HepG2 (cell line): Measurements from ENCODE around the gene P2RX2. TPM values are rescaled to one million over a fixed set of nuclear protein-coding genes. Genes with fewer than 3 reads are reported as not detected.

Experiments used
- ATAC-seq: fragments of 200-7000 bp; cut with Tn5 transposase; 3 replicates; pipeline ENCODE4 v1.9.1; 2020; ENCODE audit warnings: mild to moderate bottlenecking, moderate library complexity
- BruUV-seq: library from RNA; stranded (reverse); fragments of 400-500 nt; replicated peaks from 2 replicates; lab custom pipeline; 2021; lab: Mats Ljungman, UMichigan
- CTCF ChIA-PET: fragments of 300-600 bp; formaldehyde crosslinking; extraction: SDS; loops from one replicate; lab custom pipeline; 2021; ENCODE audit warnings: low total read pairs, inconsistent platforms, low intra/inter-chr PET ratio; lab: Yijun Ruan, JAX
- POLR2A ChIA-PET: fragments of 350-600 bp; sonication (Branson Sonifier 250); formaldehyde crosslinking; loops from one replicate; lab custom pipeline; 2020; ENCODE audit warnings: antibody characterized with exemption, inconsistent platforms; lab: Yijun Ruan, JAX
- DNase-seq: peaks from one replicate; pipeline ENCODE4 v3.0.0-alpha.2; 2015; ENCODE audit warnings: low spot score
- FAIRE-seq: peaks from 3 replicates; lab custom pipeline; 2011; peaks lifted over from hg19 to GRCh38; lab: Jason Lieb, UNC
- H2AFZ ChIP-seq: one replicate; pipeline ENCODE4 v1.6.1; 2011; ENCODE audit warnings: low read length, inconsistent platforms
- H3K27ac ChIP-seq: fragments of 300-600 bp; 3 replicates; pipeline ENCODE4 v1.8.0; 2011; ENCODE audit warnings: mixed run types, mild to moderate bottlenecking, mixed read lengths, low read length, inconsistent platforms; ENCODE audit not compliant: insufficient read depth; ENCODE audit errors: extremely low read length
- H3K27me3 ChIP-seq, 2 experiments: fragments of 200-600 bp in 1 of 2; 2 replicates in 1 of 2; 3 replicates in 1 of 2; pipeline versions ENCODE4 v1.6.0 to v1.8.0; 2011; ENCODE audit warnings: low read length in 2 of 2, mild to moderate bottlenecking in 2 of 2, moderate library complexity in 2 of 2, inconsistent platforms in 1 of 2; ENCODE audit not compliant: insufficient read depth in 2 of 2, control insufficient read depth in 1 of 2
- H3K36me3 ChIP-seq, 2 experiments: fragments of 200-600 bp in 1 of 2; replicated peaks in 1 of 2; 2 replicates in 1 of 2; 3 replicates in 1 of 2; pipeline versions ENCODE4 v1.5.1 to v1.8.0; 2011; ENCODE audit warnings: low read length in 2 of 2, inconsistent platforms in 1 of 2; ENCODE audit not compliant: insufficient read depth in 2 of 2, control insufficient read depth in 1 of 2
- H3K4me1 ChIP-seq: 2 replicates; pipeline ENCODE4 v1.5.1; 2012; ENCODE audit warnings: low read length, inconsistent platforms; ENCODE audit not compliant: insufficient read depth
- H3K4me2 ChIP-seq: 2 replicates; pipeline ENCODE4 v1.6.0; 2011; ENCODE audit warnings: low read depth, low read length, inconsistent platforms
- H3K4me3 ChIP-seq, 3 experiments: fragments of 200-600 bp in 1 of 3; sonication (generic), shearing (Covaris generic) in 1 of 3; replicated peaks in 1 of 3; 2 replicates each; pipeline ENCODE4 v1.5.1; 2011 to 2016; ENCODE audit warnings: low read length in 3 of 3, inconsistent platforms in 2 of 3, low read depth in 2 of 3, mild to moderate bottlenecking in 2 of 3, control low read depth in 1 of 3, mixed read lengths in 1 of 3; ENCODE audit not compliant: insufficient read depth in 1 of 3
- H3K79me2 ChIP-seq: one replicate; pipeline ENCODE4 v1.6.1; 2011; ENCODE audit warnings: low read length, inconsistent platforms; ENCODE audit not compliant: insufficient read depth
- H3K9ac ChIP-seq: 2 replicates; pipeline ENCODE4 v1.6.0; 2011; ENCODE audit warnings: mild to moderate bottlenecking, low read depth, low read length, inconsistent platforms; ENCODE audit not compliant: insufficient read depth
- H3K9me3 ChIP-seq: 2 replicates; pipeline ENCODE4 v1.5.1; 2012; ENCODE audit warnings: mild to moderate bottlenecking, low read length
- H4K20me1 ChIP-seq: 2 replicates; pipeline ENCODE4 v1.6.0; 2011; ENCODE audit warnings: inconsistent platforms, mild to moderate bottlenecking, low read length, moderate library complexity; ENCODE audit not compliant: insufficient read depth
- E2F2 ChIP-seq: sonication (generic); formaldehyde crosslinking; IDR thresholded peaks from 2 replicates; pipeline ENCODE4 v1.4.0; 2020; ENCODE audit warnings: missing genetic modification reagents, borderline replicate concordance
- NCOA1 ChIP-seq: sonication (generic); formaldehyde crosslinking; IDR thresholded peaks from 2 replicates; pipeline ENCODE4 v1.9.0; 2021; ENCODE audit warnings: missing genetic modification reagents
- NFKB2 ChIP-seq: sonication (generic); formaldehyde crosslinking; IDR thresholded peaks from 2 replicates; pipeline ENCODE4 v1.4.0; 2020; ENCODE audit warnings: missing genetic modification reagents, borderline replicate concordance
- PBX2 ChIP-seq: IDR thresholded peaks from 2 replicates; pipeline ENCODE4 v1.6.1; 2016; ENCODE audit warnings: control low read depth
- SAFB2 ChIP-seq: sonication (generic); formaldehyde crosslinking; IDR thresholded peaks from 2 replicates; pipeline ENCODE4 v1.5.1; 2020; ENCODE audit warnings: missing genetic modification reagents, low read depth, mild to moderate bottlenecking, borderline replicate concordance
- SMARCE1 ChIP-seq: fragments of 450-650 bp; IDR thresholded peaks from 2 replicates; pipeline ENCODE4 v1.6.1; 2017; ENCODE audit warnings: borderline replicate concordance
- SNAPC5 ChIP-seq: sonication (generic); formaldehyde crosslinking; IDR thresholded peaks from 2 replicates; pipeline ENCODE4 v1.8.1; 2023; ENCODE audit warnings: mild to moderate bottlenecking, missing genetic modification reagents, borderline replicate concordance
- SRSF4 ChIP-seq: fragments of 200-400 bp; formaldehyde crosslinking; IDR thresholded peaks from one replicate; pipeline ENCODE4 v1.6.1; 2018; ENCODE audit warnings: mild to moderate bottlenecking, low read depth, low read length, moderate library complexity; ENCODE audit not compliant: poor library complexity, severe bottlenecking
- ZNF737 ChIP-seq: sonication (generic); formaldehyde crosslinking; IDR thresholded peaks from 2 replicates; pipeline ENCODE4 v1.5.0; 2020; ENCODE audit warnings: missing genetic modification reagents, mild to moderate bottlenecking, borderline replicate concordance
- WGBS: methylation state at CpG from one replicate; pipeline ENCODE4 v1.1.6; 2017; ENCODE audit warnings: low lambda C conversion rate; 5-methylcytosine and 5-hydroxymethylcytosine counted together
- in situ Hi-C: cut with HindIII; loops from 2 replicates; pipeline ENCODE4 v1.10.0; 2017; ENCODE audit warnings: low pct_unique_long_range_greater_than_20kb; ENCODE audit not compliant: extremely low pct_ligation_motif_present
- intact Hi-C: fragments of 100-400 bp; cut with micrococcal nuclease; formaldehyde crosslinking; loops from one replicate; pipeline ENCODE4 v1.10.0; 2022; ENCODE audit not compliant: unreplicated experiment
- polyA plus RNA-seq, 8 experiments: library from polyadenylated mRNA; depleted of rRNA in 3 of 8; stranded (reverse) in 7 of 8; unstranded in 1 of 8; fragments of >200 nt; fragmentation: Illumina TruSeq in 4 of 8; extraction: Trizol in 4 of 8; gene quantifications; 2 replicates each; pipeline versions ENCODE4 v1.2.1 to v1.2.3, GENCODE V29; 2011 to 2016; ENCODE audit warnings: low read depth in 4 of 8, missing spikeins in 1 of 8, mixed read lengths in 1 of 8; ENCODE audit not compliant: insufficient read depth in 1 of 8
- total RNA-seq, 5 experiments: library from RNA; depleted of rRNA; stranded (reverse); fragments of >200 nt; fragmentation: Illumina TruSeq; extraction: Trizol; gene quantifications; 2 replicates each; pipeline ENCODE4 v1.2.3, GENCODE V29; 2016; ENCODE audit warnings: low read depth in 1 of 5

Gene P2RX2
- total and polyA plus RNA-seq, 2 of the 13 experiments (the other 11 are each of a cell fraction or from before 2014, with no cell fraction given), result not detected

GRCh38 chr12:132633398-132633797 lies 14.8 kb downstream of the P2RX2 start:
- intact Hi-C loops (no loop called here), in situ Hi-C loops (no loop called here)
- Histone ChIP-seq H3K4me2 (no peak overlapping the region), H3K9ac (no peak overlapping the region), H3K4me3 (no peak overlapping the region), H3K27me3 (no peaks in the 10 kb centered on the region), H3K36me3 (peaks cover 38 to 84% of the 10 kb centered on the region in 2 experiments; a peak in 4 of 5 replicates), H2AFZ (no peak overlapping the region), H3K27ac (no peak overlapping the region), H4K20me1 (no peaks in the 10 kb centered on the region), H3K4me1 (no peaks in the 10 kb centered on the region), H3K79me2 (no peaks in the 10 kb centered on the region), H3K9me3 (no peaks in the 10 kb centered on the region)
- ATAC-seq (no peak), FAIRE-seq (no peak), DNase-seq (no peak)
- TF ChIP-seq SMARCE1, result no peak
- no peak for TF ChIP-seq SRSF4
- no peak for TF ChIP-seq SAFB2 (CRISPR knock-in tag)
- TF ChIP-seq SNAPC5, result no peak
- no peak for TF ChIP-seq ZNF737 (CRISPR knock-in tag)
- TF ChIP-seq NFKB2, result no peak
- no peak for TF ChIP-seq E2F2 (CRISPR knock-in tag)
- TF ChIP-seq NCOA1, result no peak
- no peak for TF ChIP-seq PBX2
- POLR2A ChIA-PET, result no interaction called here
- no TSS peak for BruUV-seq
- WGBS, result 93% methylated on average over 8 of the region's 8 CpGs
- CTCF ChIA-PET, result no interaction called here
